Renal cortex interstitium (tissue), 11 donors: ENCODE measurements around the gene SERBP1. TPM values are rescaled to one million over a fixed set of nuclear protein-coding genes. Genes with fewer than 3 reads are reported as not detected.

Source experiments
- DNase-seq, 11 donors: peaks; one replicate each; pipeline ENCODE4 v3.0.0-alpha.2; 2013; ENCODE audit warnings: low read depth in 9 of 11, low spot score in 4 of 11; ENCODE audit errors: extremely low read depth in 1 of 11
- polyA plus RNA-seq, 3 donors: library from polyadenylated mRNA; unstranded; fragments of 120-200 nt; gene quantifications; one replicate each; pipeline ENCODE4 v1.2.1, GENCODE V29; 2013; ENCODE audit not compliant: insufficient read length in 3 of 3

The SERBP1 gene
- polyA plus RNA-seq, 3 donors, result 370 to 429 (median 384) TPM

- no peak for DNase-seq
Observed at GRCh38 chr1:67383999-67384638, 46.1 kb downstream of the SERBP1 start.

- DNase-seq, result no peak
Observed at GRCh38 chr1:67382292-67382691, 47.9 kb downstream of the SERBP1 start.

GRCh38 chr1:67381154-67381553 lies 49.0 kb downstream of the SERBP1 start:
- DNase-seq, result no peak

GRCh38 chr1:67377253-67377652 lies 52.9 kb downstream of the SERBP1 start:
- DNase-seq, result no peak

GRCh38 chr1:67376381-67376780 lies 53.8 kb downstream of the SERBP1 start:
- no peak for DNase-seq

GRCh38 chr1:67372898-67373297 lies 57.3 kb downstream of the SERBP1 start:
- DNase-seq, result no peak

GRCh38 chr1:67372136-67372535 lies 58.1 kb downstream of the SERBP1 start:
- DNase-seq, result no peak

GRCh38 chr1:67371681-67372080 lies 58.5 kb downstream of the SERBP1 start:
- DNase-seq, result no peak

- no peak for DNase-seq
Observed at GRCh38 chr1:67371043-67371442, 59.2 kb downstream of the SERBP1 start.

- DNase-seq, result no peak
Observed at GRCh38 chr1:67368046-67368514, 62.1 kb downstream of the SERBP1 start.

GRCh38 chr1:67367370-67368045 lies 62.7 kb downstream of the SERBP1 start:
- DNase-seq, result peak in 1 of 11 donors; percentile 31

GRCh38 chr1:67361641-67362040 lies 68.6 kb downstream of the SERBP1 start:
- DNase-seq, result no peak

GRCh38 chr1:67359592-67359991 lies 70.6 kb downstream of the SERBP1 start:
- DNase-seq, result no peak

Other genes with a start within 250 kb of the SERBP1 start
- gene IL12RB2, start 122.5 kb downstream of the SERBP1 start, polyA plus RNA-seq, result under 1 TPM; 0.53 to 0.75 (median 0.70) TPM